GM12878 (cell line): Measurements from ENCODE around the gene GPI. TPM values are rescaled to one million over a fixed set of nuclear protein-coding genes. Genes with fewer than 3 reads are reported as not detected.

Source experiments
- ATAC-seq: fragments of 200-7000 bp; cut with Tn5 transposase; 3 replicates; pipeline ENCODE4 v1.9.1; 2020; ENCODE audit warnings: mild to moderate bottlenecking, moderate library complexity
- BruUV-seq: library from RNA; stranded (reverse); fragments of 400-500 nt; replicated peaks from 2 replicates; lab custom pipeline; 2021; lab: Mats Ljungman, UMichigan
- CTCF ChIA-PET: fragments of 300-600 bp; sonication (Branson Sonifier 250); formaldehyde crosslinking; extraction: SDS; loops from one replicate; lab custom pipeline; 2021; ENCODE audit warnings: inconsistent platforms; lab: Yijun Ruan, JAX
- POLR2A ChIA-PET: fragments of 350-600 bp; formaldehyde crosslinking; extraction: SDS; loops from one replicate; lab custom pipeline; 2021; ENCODE audit warnings: inconsistent platforms; lab: Charles Lee
- RAD21 ChIA-PET: fragments of 300-600 bp; sonication (Branson Sonifier 250); formaldehyde crosslinking; loops from one replicate; lab custom pipeline; 2023; ENCODE audit warnings: antibody characterized with exemption; ENCODE audit not compliant: unreplicated experiment; lab: Charles Lee
- SMC1A ChIA-PET: fragments of 300-600 bp; sonication (Branson Sonifier 250); formaldehyde crosslinking; loops from one replicate; lab custom pipeline; 2023; ENCODE audit not compliant: unreplicated experiment, uncharacterized antibody; lab: Charles Lee
- DNase-seq: peaks from one replicate; pipeline ENCODE4 v3.0.0-alpha.2; 2011; ENCODE audit warnings: low read depth, low spot score
- FAIRE-seq: peaks from 3 replicates; lab custom pipeline; 2011; peaks lifted over from hg19 to GRCh38; lab: Jason Lieb, UNC
- H2AFZ ChIP-seq: 2 replicates; pipeline ENCODE4 v1.6.0; 2011; ENCODE audit warnings: low read depth, low read length, control low read depth; ENCODE audit not compliant: control insufficient read depth
- H3K27ac ChIP-seq: 2 replicates; pipeline ENCODE4 v1.5.1; 2011; ENCODE audit warnings: control low read depth; ENCODE audit not compliant: control insufficient read depth, insufficient read depth
- H3K27me3 ChIP-seq, 2 experiments: replicated peaks in 1 of 2; 2 replicates each; pipeline versions ENCODE4 v1.6.0 to v1.6.1; 2011; ENCODE audit warnings: low read length in 1 of 2; ENCODE audit not compliant: control insufficient read depth in 2 of 2, insufficient read depth in 2 of 2
- H3K36me3 ChIP-seq, 2 experiments: 2 replicates each; pipeline ENCODE4 v1.5.1; 2011; ENCODE audit warnings: low read length in 1 of 2; ENCODE audit not compliant: control insufficient read depth in 2 of 2, insufficient read depth in 2 of 2
- H3K4me1 ChIP-seq: 2 replicates; pipeline ENCODE4 v1.6.1; 2011; ENCODE audit warnings: mild to moderate bottlenecking, low read length, moderate library complexity, mixed read lengths; ENCODE audit not compliant: control insufficient read depth, insufficient read depth
- H3K4me2 ChIP-seq: 2 replicates; pipeline ENCODE4 v1.6.0; 2011; ENCODE audit warnings: control low read depth; ENCODE audit not compliant: control insufficient read depth, insufficient read depth
- H3K4me3 ChIP-seq: fragments of 200-600 bp; sonication (generic); 2 replicates; pipeline ENCODE4 v1.5.1; 2016
- H3K79me2 ChIP-seq: 2 replicates; pipeline ENCODE4 v1.6.0; 2011; ENCODE audit warnings: low read length; ENCODE audit not compliant: control insufficient read depth, insufficient read depth
- H3K9ac ChIP-seq: 2 replicates; pipeline ENCODE4 v1.8.0; 2011; ENCODE audit warnings: low read length, control low read depth, mixed read lengths; ENCODE audit not compliant: control insufficient read depth, insufficient read depth
- H3K9me3 ChIP-seq: replicated peaks from 3 replicates; pipeline ENCODE4 v1.5.1; 2011; ENCODE audit warnings: mild to moderate bottlenecking, low read length; ENCODE audit not compliant: control insufficient read depth, insufficient read depth
- H4K20me1 ChIP-seq: 2 replicates; pipeline ENCODE4 v1.6.0; 2011; ENCODE audit not compliant: control insufficient read depth, insufficient read depth
- CREM ChIP-seq: IDR thresholded peaks from 2 replicates; pipeline ENCODE4 v1.6.1; 2014; ENCODE audit warnings: antibody characterized with exemption, low read depth
- NKRF ChIP-seq: fragments of 450-650 bp; conservative IDR thresholded peaks from 2 replicates; pipeline ENCODE4 v1.6.1; 2017; ENCODE audit warnings: mild to moderate bottlenecking, moderate library complexity
- POLR2AphosphoS5 ChIP-seq: IDR thresholded peaks from 2 replicates; pipeline ENCODE4 v1.6.1; 2011; ENCODE audit warnings: mild to moderate bottlenecking, low read length, inconsistent platforms
- RFX5 ChIP-seq: IDR thresholded peaks from 2 replicates; pipeline ENCODE4 v1.6.1; 2011; ENCODE audit warnings: low read depth, low read length, improper control_type of control experiment
- SMC3 ChIP-seq: IDR thresholded peaks from 2 replicates; pipeline ENCODE4 v1.6.1; 2011; ENCODE audit warnings: low read length, improper control_type of control experiment, borderline replicate concordance
- ZNF384 ChIP-seq: IDR thresholded peaks from 2 replicates; pipeline ENCODE4 v1.6.1; 2012; ENCODE audit warnings: low read depth, mild to moderate bottlenecking, low read length, improper control_type of control experiment, borderline replicate concordance
- ZNF622 ChIP-seq: fragments of 450-650 bp; IDR thresholded peaks from 2 replicates; pipeline ENCODE4 v1.6.1; 2017; ENCODE audit warnings: mild to moderate bottlenecking, inconsistent platforms
- WGBS: methylation state at CpG from one replicate; pipeline ENCODE4 v1.1.6; 2016; ENCODE audit warnings: low lambda C conversion rate; ENCODE audit not compliant: insufficient replicate concordance, insufficient coverage; ENCODE audit errors: missing lambda C conversion rate; 5-methylcytosine and 5-hydroxymethylcytosine counted together
- in situ Hi-C: fragments of 300-500 bp; cut with MboI; formaldehyde crosslinking; loops from 9 replicates; pipeline ENCODE4 v1.14.3; 2018; ENCODE audit warnings: mixed read lengths
- intact Hi-C: fragments of 100-400 bp; cut with micrococcal nuclease; formaldehyde crosslinking; loops from one replicate; pipeline ENCODE4 v1.14.2; 2022; ENCODE audit not compliant: unreplicated experiment
- polyA plus RNA-seq, 11 experiments: library from polyadenylated mRNA; depleted of rRNA in 4 of 11; unstranded in 6 of 11; stranded (reverse) in 5 of 11; fragments of >200 nt; fragmentation: Nextera tagmentation in 4 of 11; fragmentation: Illumina TruSeq in 1 of 11; extraction: Ambion mirVana in 4 of 11; extraction: Trizol in 1 of 11; gene quantifications; 1 replicate in 1 of 11; 2 replicates in 10 of 11; pipeline versions ENCODE4 v1.2.1 to v1.2.3, GENCODE V29; 2011 to 2016; ENCODE audit warnings: inconsistent platforms in 2 of 11, missing spikeins in 2 of 11, low read depth in 1 of 11
- total RNA-seq, 4 experiments: library from RNA; depleted of rRNA in 3 of 4; stranded (reverse); fragments of >200 nt in 3 of 4; fragmentation: Illumina TruSeq in 1 of 4; extraction: Trizol in 1 of 4; gene quantifications; 2 replicates each; pipeline versions ENCODE4 v1.2.1 to v1.2.3, GENCODE V29; 2013 to 2021

GPI gene
- total and polyA plus RNA-seq, 10 of the 15 experiments (the other 5 are each of a cell fraction or from before 2014, with no cell fraction given) = 124 to 400 (median 190) TPM

GRCh38 chr19:34363094-34363493, 1.9 kb upstream of the GPI start:
- FAIRE-seq (no peak), DNase-seq (no peak), ATAC-seq (no peak)
- no peaks in the 10 kb centered on the region for H3K27me3 ChIP-seq
- CTCF ChIA-PET = interaction anchor here (0.6 to 1.3 kb wide), 3 partner anchors 16 to 324 kb away, joined by 3 read pairs; no protein-coding TSS in a partner anchor
- H3K79me2 ChIP-seq = peaks cover 37% of the 10 kb centered on the region
- RAD21 ChIA-PET = no interaction called here
- H3K4me1 ChIP-seq = peaks cover 26% of the 10 kb centered on the region
- in situ Hi-C loops (no loop called here), intact Hi-C loops (no loop called here)
- H3K9me3 ChIP-seq = no peaks in the 10 kb centered on the region
- H3K9ac ChIP-seq = no peak overlapping the region
- no peak overlapping the region for H3K4me2 ChIP-seq
- H2AFZ ChIP-seq = no peak overlapping the region
- H4K20me1 ChIP-seq = peaks cover 4% of the 10 kb centered on the region; the same call in 1 of the 2 replicates
- H3K36me3 ChIP-seq = peaks cover 2 to 11% of the 10 kb centered on the region in 2 experiments; a peak in 3 of 4 replicates
- SMC1A ChIA-PET = interaction anchor here (1.6 kb wide), 1 partner anchor 67 kb away, joined by 3 read pairs; no protein-coding TSS in a partner anchor
- TF ChIP-seq SMC3 (no peak), CREM (no peak), POLR2AphosphoS5 (no peak), NKRF (no peak), ZNF384 (no peak), ZNF622 (no peak), RFX5 (no peak)
- 56% methylated on average over 4 of the region's 4 CpGs for WGBS
- H3K4me3 ChIP-seq = no peak overlapping the region
- no TSS peak for BruUV-seq
- POLR2A ChIA-PET = no interaction called here
- H3K27ac ChIP-seq = no peak overlapping the region
